HEK293 (cell line): ENCODE results near the gene KCNQ1.

Experiments
- REPIN1 ChIP-seq: fragments of 450-650 bp; formaldehyde crosslinking; IDR thresholded peaks from 2 replicates; pipeline ENCODE4 v1.5.1; 2017; ENCODE audit warnings: missing biosample characterization, missing genetic modification characterization, low read depth
- TCF7L2 ChIP-seq: IDR thresholded peaks from 2 replicates; pipeline ENCODE4 v1.6.1; 2011; ENCODE audit warnings: low read depth, mild to moderate bottlenecking, inconsistent platforms, low read length, moderate library complexity, borderline replicate concordance
- ZEB2 ChIP-seq: fragments of 450-650 bp; formaldehyde crosslinking; IDR thresholded peaks from 2 replicates; pipeline ENCODE4 v1.5.1; 2016; ENCODE audit warnings: missing biosample characterization, missing genetic modification characterization
- ZFP3 ChIP-seq: fragments of 450-650 bp; formaldehyde crosslinking; IDR thresholded peaks from 2 replicates; pipeline ENCODE4 v1.5.1; 2016; ENCODE audit warnings: low read depth, missing biosample characterization, missing genetic modification characterization
- ZNF138 ChIP-seq: fragments of 450-650 bp; formaldehyde crosslinking; IDR thresholded peaks from 2 replicates; pipeline ENCODE4 v1.5.1; 2016; ENCODE audit warnings: missing biosample characterization, missing genetic modification characterization, borderline replicate concordance
- ZNF184 ChIP-seq: fragments of 450-650 bp; IDR thresholded peaks from 2 replicates; pipeline ENCODE4 v1.5.1; 2018; ENCODE audit warnings: missing biosample characterization, mild to moderate bottlenecking, missing genetic modification characterization
- ZNF202 ChIP-seq: fragments of 450-650 bp; formaldehyde crosslinking; IDR thresholded peaks from 2 replicates; pipeline ENCODE4 v1.5.1; 2016; ENCODE audit warnings: missing biosample characterization, missing genetic modification characterization, borderline replicate concordance
- ZNF214 ChIP-seq: fragments of 450-650 bp; formaldehyde crosslinking; IDR thresholded peaks from 2 replicates; pipeline ENCODE4 v1.5.1; 2017; ENCODE audit warnings: missing biosample characterization, mild to moderate bottlenecking, missing genetic modification characterization, borderline replicate concordance
- TF ChIP-seq, protein P1 (sequence below): fragments of 450-650 bp; formaldehyde crosslinking; IDR thresholded peaks from 2 replicates; pipeline ENCODE4 v1.5.0; 2017; ENCODE audit warnings: missing biosample characterization, missing genetic modification characterization, borderline replicate concordance
- TF ChIP-seq, protein P2 (sequence below): fragments of 450-650 bp; formaldehyde crosslinking; IDR thresholded peaks from 2 replicates; pipeline ENCODE4 v1.5.1; 2016; ENCODE audit warnings: missing biosample characterization, missing genetic modification characterization
- TF ChIP-seq, protein P3 (sequence below): fragments of 450-650 bp; formaldehyde crosslinking; IDR thresholded peaks from 2 replicates; pipeline ENCODE4 v1.5.1; 2016; ENCODE audit warnings: missing biosample characterization, missing genetic modification characterization, low read depth

DNA sequence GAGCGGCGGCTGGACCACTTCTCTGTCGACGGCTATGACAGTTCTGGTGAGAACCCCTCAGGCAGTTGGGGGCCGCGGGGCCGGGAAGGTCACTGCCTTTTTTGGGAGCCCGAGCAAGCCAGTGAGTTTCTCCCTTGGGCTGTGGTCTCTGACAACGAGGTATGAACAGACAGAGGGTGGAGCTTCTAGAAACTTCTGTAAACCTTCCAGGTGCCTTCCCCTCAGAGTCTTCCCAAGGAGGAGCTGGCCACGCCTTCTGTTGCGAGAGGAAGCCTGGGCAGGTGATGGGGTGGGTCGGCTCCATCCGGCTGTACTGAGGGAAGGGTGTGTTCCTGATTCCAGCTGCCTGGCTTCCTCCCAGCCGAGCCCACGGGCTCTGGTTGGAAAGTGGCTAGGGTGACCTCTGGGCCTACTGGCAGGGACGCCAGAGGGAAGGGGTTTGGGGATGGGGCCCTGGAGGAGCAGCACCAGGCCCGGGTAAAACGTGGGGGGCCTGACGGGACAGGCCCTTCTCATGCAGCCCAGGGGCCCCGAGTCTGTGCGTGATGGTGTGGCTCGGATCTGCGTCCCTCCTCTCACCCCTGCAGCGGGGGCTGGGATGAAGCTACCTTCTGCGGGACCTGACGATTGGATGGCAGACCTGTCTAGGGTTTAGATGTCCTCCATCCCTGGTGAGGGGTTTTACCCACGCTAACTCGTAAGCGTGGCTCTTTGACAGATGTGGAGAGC lies 144.2 kb downstream of the KCNQ1 start:
- TF ChIP-seq, protein P1, sequence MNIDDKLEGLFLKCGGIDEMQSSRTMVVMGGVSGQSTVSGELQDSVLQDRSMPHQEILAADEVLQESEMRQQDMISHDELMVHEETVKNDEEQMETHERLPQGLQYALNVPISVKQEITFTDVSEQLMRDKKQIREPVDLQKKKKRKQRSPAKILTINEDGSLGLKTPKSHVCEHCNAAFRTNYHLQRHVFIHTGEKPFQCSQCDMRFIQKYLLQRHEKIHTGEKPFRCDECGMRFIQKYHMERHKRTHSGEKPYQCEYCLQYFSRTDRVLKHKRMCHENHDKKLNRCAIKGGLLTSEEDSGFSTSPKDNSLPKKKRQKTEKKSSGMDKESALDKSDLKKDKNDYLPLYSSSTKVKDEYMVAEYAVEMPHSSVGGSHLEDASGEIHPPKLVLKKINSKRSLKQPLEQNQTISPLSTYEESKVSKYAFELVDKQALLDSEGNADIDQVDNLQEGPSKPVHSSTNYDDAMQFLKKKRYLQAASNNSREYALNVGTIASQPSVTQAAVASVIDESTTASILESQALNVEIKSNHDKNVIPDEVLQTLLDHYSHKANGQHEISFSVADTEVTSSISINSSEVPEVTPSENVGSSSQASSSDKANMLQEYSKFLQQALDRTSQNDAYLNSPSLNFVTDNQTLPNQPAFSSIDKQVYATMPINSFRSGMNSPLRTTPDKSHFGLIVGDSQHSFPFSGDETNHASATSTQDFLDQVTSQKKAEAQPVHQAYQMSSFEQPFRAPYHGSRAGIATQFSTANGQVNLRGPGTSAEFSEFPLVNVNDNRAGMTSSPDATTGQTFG (tag by site-specific recombination), result no peak
- TF ChIP-seq, protein P2, sequence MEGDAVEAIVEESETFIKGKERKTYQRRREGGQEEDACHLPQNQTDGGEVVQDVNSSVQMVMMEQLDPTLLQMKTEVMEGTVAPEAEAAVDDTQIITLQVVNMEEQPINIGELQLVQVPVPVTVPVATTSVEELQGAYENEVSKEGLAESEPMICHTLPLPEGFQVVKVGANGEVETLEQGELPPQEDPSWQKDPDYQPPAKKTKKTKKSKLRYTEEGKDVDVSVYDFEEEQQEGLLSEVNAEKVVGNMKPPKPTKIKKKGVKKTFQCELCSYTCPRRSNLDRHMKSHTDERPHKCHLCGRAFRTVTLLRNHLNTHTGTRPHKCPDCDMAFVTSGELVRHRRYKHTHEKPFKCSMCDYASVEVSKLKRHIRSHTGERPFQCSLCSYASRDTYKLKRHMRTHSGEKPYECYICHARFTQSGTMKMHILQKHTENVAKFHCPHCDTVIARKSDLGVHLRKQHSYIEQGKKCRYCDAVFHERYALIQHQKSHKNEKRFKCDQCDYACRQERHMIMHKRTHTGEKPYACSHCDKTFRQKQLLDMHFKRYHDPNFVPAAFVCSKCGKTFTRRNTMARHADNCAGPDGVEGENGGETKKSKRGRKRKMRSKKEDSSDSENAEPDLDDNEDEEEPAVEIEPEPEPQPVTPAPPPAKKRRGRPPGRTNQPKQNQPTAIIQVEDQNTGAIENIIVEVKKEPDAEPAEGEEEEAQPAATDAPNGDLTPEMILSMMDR (tag by site-specific recombination), result no peak
- TF ChIP-seq ZNF138, result no peak
- no peak for TF ChIP-seq ZNF184
- no peak for TF ChIP-seq ZNF214 (tag by site-specific recombination)
- no peak for TF ChIP-seq TCF7L2
- TF ChIP-seq, protein P3, sequence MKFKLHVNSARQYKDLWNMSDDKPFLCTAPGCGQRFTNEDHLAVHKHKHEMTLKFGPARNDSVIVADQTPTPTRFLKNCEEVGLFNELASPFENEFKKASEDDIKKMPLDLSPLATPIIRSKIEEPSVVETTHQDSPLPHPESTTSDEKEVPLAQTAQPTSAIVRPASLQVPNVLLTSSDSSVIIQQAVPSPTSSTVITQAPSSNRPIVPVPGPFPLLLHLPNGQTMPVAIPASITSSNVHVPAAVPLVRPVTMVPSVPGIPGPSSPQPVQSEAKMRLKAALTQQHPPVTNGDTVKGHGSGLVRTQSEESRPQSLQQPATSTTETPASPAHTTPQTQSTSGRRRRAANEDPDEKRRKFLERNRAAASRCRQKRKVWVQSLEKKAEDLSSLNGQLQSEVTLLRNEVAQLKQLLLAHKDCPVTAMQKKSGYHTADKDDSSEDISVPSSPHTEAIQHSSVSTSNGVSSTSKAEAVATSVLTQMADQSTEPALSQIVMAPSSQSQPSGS (tag by site-specific recombination), result no peak
- no peak for TF ChIP-seq ZFP3
- TF ChIP-seq ZEB2 (tag by site-specific recombination), result no peak
- TF ChIP-seq REPIN1 (tag by site-specific recombination), result no peak
- no peak for TF ChIP-seq ZNF202
